GM12892 (cell line): ENCODE results near the gene ZNF511.

Experiments used
- POLR2A ChIP-seq: IDR thresholded peaks from 2 replicates; pipeline ENCODE4 v1.6.1; 2011; ENCODE audit warnings: low read depth, low read length, control low read depth
- POLR2AphosphoS5 ChIP-seq: IDR thresholded peaks from 2 replicates; pipeline ENCODE4 v1.6.1; 2011; ENCODE audit warnings: low read depth, low read length, control low read depth
- TAF1 ChIP-seq: IDR thresholded peaks from 2 replicates; pipeline ENCODE4 v1.6.1; 2011; ENCODE audit warnings: low read depth, mild to moderate bottlenecking, control low read depth, low read length, borderline replicate concordance

DNA sequence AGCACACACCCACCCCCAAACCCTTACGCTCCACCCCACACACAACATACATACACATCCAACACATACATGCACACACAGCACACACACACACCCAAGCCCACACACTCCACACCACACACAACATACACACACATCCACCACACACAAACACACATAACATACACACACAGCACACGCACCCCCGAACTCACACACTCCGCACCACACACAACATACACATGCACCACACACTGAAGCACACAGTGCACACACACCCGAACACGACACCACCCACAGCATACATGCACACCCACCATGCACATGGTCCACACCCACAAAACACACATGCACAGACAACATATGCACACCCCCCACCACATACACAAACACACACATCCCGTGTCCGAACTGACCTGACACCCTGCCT, 40.5 kb downstream of the ZNF511 start:
- TF ChIP-seq POLR2A (no peak), TAF1 (no peak), POLR2AphosphoS5 (no peak; the same call in 1 of the 2 replicates)
